Aorta (tissue), 5 donors: ENCODE data around the gene LAMC3. TPM values are rescaled to one million over a fixed set of nuclear protein-coding genes. Genes with fewer than 3 reads are reported as not detected.

Source experiments
- ATAC-seq: fragments of 200-7000 bp; cut with Tn5 transposase; one replicate; pipeline ENCODE4 v1.9.1; 2022; ENCODE audit warnings: moderate library complexity; ENCODE audit not compliant: low FRiP score
- DNase-seq, 2 donors: peaks; one replicate each; pipeline ENCODE4 v3.0.0-alpha.2; 2020
- H3K27ac ChIP-seq, 2 donors: one replicate each; pipeline ENCODE4 v1.5.1; 2013; ENCODE audit warnings: low read length in 2 of 2, mild to moderate bottlenecking in 2 of 2, moderate library complexity in 2 of 2, control low read depth in 1 of 2, inconsistent platforms in 1 of 2, low read depth in 1 of 2
- H3K27me3 ChIP-seq, 2 donors: one replicate each; pipeline ENCODE4 v1.6.1; 2013; ENCODE audit warnings: control low read depth in 1 of 2, low read length in 1 of 2, mild to moderate bottlenecking in 1 of 2, moderate library complexity in 1 of 2; ENCODE audit not compliant: insufficient read depth in 2 of 2, control insufficient read depth in 1 of 2
- H3K36me3 ChIP-seq, 2 donors: one replicate each; pipeline ENCODE4 v1.6.1; 2013; ENCODE audit warnings: control low read depth in 1 of 2, low read length in 1 of 2, mild to moderate bottlenecking in 1 of 2; ENCODE audit not compliant: insufficient read depth in 2 of 2, control insufficient read depth in 1 of 2
- H3K4me1 ChIP-seq, 2 donors: one replicate each; pipeline ENCODE4 v1.6.1; 2013; ENCODE audit warnings: low read length in 2 of 2, control low read depth in 1 of 2, mild to moderate bottlenecking in 1 of 2, moderate library complexity in 1 of 2; ENCODE audit not compliant: insufficient read depth in 2 of 2, control insufficient read depth in 1 of 2
- H3K4me3 ChIP-seq, 2 donors: one replicate each; pipeline ENCODE4 v1.5.1; 2013; ENCODE audit warnings: low read length in 2 of 2, control low read depth in 1 of 2, mild to moderate bottlenecking in 1 of 2
- H3K9me3 ChIP-seq: one replicate; pipeline ENCODE4 v1.6.1; 2013; ENCODE audit warnings: mild to moderate bottlenecking, low read length; ENCODE audit not compliant: control insufficient read depth
- WGBS, 2 donors: extraction: QIAGEN DNeasy Blood & Tissue Kit; methylation state at CpG; one replicate each; pipeline ENCODE4 v1.1.7; 2013; 5-methylcytosine and 5-hydroxymethylcytosine counted together
- intact Hi-C, 2 donors: fragments of 100-400 bp; cut with DNase I; formaldehyde crosslinking; loops; one replicate each; pipeline versions ENCODE4 v1.14.2 to v1.15.0; 2022
- polyA plus RNA-seq, 2 donors: library from polyadenylated mRNA; stranded (reverse); fragments of 200-250 nt; gene quantifications; one replicate each; pipeline ENCODE4 v1.2.3, GENCODE V29; 2013
- total RNA-seq, 2 donors: library from RNA; stranded (reverse); fragmentation: NEBNext Ultra II Directional; extraction: Animal tissue kit (Norgen Biotek cat#: 25700); gene quantifications; one replicate each; pipeline ENCODE4 v1.2.1, GENCODE V29; 2021
- donor health status: healthy with polysubstance abuse.
- donor health status: Bipolar disorder and iron deficiency.
- donor health status: DM: no; HTN: no; CAD: no.
- donor health status: DM: no; HTN: no; CAD: no.
- donor health status: DM: yes; HTN: yes; CAD: no.

The LAMC3 gene
- total and polyA plus RNA-seq, 4 donors = 0.32 to 1.3 (median 0.74) TPM

DNA sequence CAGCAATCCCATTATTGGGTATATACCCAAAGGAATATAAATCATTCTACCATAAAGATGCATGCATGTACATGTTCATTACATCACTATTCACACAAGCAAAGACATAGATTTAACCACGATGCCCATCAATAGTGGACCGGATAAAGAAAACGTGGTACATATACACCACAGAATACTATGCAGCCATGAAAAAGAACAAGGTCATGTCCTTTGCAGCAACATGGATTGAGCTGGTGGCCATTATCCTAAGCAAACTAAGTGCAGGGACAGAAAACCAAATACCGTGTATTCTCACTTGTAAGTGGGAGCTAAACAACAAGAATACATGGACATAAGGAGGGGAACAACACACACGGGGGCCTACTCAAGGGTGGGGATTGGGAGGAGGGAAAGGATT, 33.8 kb upstream of the LAMC3 start:
- Histone ChIP-seq H3K4me3 (no peak overlapping the region), H3K9me3 (no peaks in the 10 kb centered on the region), H3K27ac (no peak overlapping the region), H3K27me3 (no peaks in the 10 kb centered on the region), H3K36me3 (no peaks in the 10 kb centered on the region), H3K4me1 (no peaks in the 10 kb centered on the region)
- intact Hi-C loops = no loop called here
- DNase-seq = no peak
- WGBS, 2 donors = 91 to 92% methylated on average over 5 of the region's 5 CpGs
- ATAC-seq = no peak

DNA sequence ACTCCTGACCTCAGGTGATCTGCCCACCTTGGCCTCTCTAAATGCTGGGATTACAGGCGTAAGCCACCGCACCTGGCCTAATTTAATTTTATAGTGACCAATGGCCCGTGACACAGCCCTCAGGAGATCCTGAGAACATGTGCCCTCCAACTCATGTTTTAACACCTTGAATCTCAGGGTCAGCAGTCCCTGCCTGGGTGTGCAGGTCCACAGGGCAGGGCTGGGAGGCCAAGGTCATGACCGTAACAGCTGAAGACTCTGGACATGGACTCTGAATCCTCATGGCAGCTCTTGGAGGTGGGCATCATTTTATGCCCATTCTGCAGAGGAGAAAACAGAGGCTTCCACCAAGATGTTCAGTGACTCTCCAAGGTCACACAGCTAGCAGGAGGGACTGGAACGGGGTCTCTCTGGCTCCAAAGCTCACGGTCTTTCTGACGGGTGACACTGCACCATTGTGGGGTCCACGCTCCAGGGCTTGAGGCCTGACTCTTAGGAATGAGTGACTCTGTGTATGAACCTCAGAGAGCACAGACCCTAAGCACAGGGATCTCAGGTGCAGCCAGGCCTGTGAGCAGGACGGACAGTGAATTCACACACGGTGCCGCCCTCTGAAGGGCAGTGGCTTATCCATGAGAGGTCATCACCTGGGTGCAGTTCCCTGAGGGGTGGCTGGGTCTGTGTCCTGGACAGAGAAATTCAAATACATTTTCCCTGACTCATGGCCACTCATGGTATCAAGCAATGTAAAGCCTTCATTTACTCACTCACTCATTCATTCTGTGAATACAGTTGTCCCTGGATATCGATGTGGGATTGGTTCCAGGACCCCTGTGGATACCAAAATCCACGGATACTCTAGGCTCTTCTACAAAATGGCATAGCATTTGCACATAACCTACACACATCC, 32.8 kb upstream of the LAMC3 start:
- DNase-seq (no peak), ATAC-seq (no peak)
- Histone ChIP-seq H3K4me1 (no peaks in the 10 kb centered on the region), H3K27me3 (no peaks in the 10 kb centered on the region), H3K27ac (no peak overlapping the region), H3K4me3 (no peak overlapping the region), H3K36me3 (no peaks in the 10 kb centered on the region), H3K9me3 (no peaks in the 10 kb centered on the region)
- intact Hi-C loops = no loop called here
- WGBS, 2 donors = 86 to 88% methylated on average over 13 of the region's 13 CpGs

DNA sequence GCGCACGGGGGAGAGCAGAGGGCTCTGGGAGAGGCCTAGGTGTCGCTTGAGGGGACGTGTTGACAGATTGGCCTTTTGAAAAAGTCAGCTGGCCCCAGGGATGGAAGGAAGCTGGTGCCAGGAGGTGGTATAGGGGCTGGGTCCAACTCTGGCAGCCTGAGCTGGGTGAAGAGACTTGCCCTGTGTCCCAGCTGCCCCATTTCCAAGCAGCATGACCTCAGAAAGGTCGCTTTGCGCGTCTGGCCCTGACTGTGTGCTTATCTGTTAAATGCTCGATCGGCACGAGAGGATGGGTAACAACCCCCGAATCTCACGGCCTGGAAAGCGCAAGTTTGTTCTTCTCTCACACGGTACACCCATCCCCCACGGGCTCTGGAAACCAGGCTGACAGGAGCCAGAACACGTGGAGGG, 31.2 kb upstream of the LAMC3 start:
- Histone ChIP-seq H3K27ac (no peak overlapping the region), H3K4me3 (no peak overlapping the region), H3K36me3 (no peaks in the 10 kb centered on the region), H3K4me1 (no peaks in the 10 kb centered on the region), H3K9me3 (no peaks in the 10 kb centered on the region), H3K27me3 (no peaks in the 10 kb centered on the region)
- intact Hi-C loops = no loop called here
- no peak for DNase-seq
- 55 to 64% methylated on average over 16 of the region's 16 CpGs for WGBS, 2 donors
- ATAC-seq = no peak

DNA sequence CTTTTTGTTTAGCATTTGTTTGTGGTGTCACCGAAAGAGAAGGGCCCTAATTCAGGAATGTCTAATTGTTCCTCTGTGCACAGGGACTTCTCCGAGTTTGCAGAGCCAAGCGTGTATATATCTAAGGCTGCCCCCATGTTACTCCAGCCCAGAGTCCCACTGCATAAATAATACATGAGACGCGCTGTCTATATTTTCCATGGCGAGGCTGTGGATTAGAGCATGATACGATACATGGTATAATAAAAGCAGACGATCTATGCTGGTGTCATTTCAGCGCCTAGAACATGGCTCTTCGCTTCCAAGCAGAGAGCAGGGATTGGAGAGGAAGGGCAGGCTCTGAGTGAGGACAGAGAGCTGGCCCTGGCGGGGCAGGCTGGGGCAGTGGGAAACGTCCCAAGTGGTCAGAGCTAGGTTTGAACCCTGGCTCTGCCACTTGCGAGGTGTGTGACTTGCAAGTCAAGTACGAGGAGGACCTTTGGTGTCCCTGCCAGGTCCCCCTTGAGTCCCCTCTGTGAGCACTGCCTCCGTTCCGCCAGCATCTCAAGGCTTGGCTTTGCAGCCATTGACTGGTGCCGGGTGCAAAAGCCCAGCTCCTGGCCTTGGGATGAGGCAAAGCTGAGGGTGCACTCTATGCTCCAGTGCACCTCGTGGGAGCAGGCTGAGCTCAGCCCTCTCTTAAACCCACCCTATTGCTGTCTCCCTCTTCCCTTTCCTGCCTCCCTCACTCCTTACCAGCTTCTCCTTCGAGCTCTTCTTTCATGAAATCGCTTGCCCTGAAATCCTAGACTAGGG, 29.2 kb upstream of the LAMC3 start:
- Histone ChIP-seq H3K36me3 (no peaks in the 10 kb centered on the region), H3K27ac (no peak overlapping the region), H3K4me1 (no peaks in the 10 kb centered on the region), H3K27me3 (no peaks in the 10 kb centered on the region), H3K9me3 (no peaks in the 10 kb centered on the region), H3K4me3 (no peak overlapping the region)
- 79 to 82% methylated on average over 20 of the region's 20 CpGs for WGBS, 2 donors
- DNase-seq (no peak), ATAC-seq (no peak)
- intact Hi-C loops = no loop called here

DNA sequence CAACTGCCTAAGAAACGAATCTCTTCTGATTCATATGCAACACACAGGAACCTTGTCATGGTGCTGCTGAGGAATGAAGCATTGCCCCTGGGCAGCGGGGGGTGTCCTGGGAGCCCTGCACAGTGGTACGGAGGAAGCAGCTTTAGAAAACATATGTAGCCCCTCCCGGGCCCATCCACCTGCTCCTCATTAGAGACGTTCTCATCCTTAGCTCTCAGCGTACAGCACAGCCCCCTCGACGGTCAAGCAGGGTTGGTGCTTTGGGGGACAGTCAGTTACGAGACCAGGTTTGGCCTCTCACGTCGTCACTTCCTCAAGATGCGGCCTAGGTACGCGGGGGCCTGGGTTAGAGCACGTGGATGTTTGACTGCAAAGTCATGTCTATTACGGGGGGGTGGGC, 28.4 kb upstream of the LAMC3 start:
- Histone ChIP-seq H3K27ac (no peak overlapping the region), H3K9me3 (no peaks in the 10 kb centered on the region), H3K27me3 (no peaks in the 10 kb centered on the region), H3K4me1 (no peaks in the 10 kb centered on the region), H3K4me3 (no peak overlapping the region), H3K36me3 (no peaks in the 10 kb centered on the region)
- intact Hi-C loops = no loop called here
- no peak for ATAC-seq
- 74 to 83% methylated on average over 16 of the region's 16 CpGs for WGBS, 2 donors
- DNase-seq = no peak

DNA sequence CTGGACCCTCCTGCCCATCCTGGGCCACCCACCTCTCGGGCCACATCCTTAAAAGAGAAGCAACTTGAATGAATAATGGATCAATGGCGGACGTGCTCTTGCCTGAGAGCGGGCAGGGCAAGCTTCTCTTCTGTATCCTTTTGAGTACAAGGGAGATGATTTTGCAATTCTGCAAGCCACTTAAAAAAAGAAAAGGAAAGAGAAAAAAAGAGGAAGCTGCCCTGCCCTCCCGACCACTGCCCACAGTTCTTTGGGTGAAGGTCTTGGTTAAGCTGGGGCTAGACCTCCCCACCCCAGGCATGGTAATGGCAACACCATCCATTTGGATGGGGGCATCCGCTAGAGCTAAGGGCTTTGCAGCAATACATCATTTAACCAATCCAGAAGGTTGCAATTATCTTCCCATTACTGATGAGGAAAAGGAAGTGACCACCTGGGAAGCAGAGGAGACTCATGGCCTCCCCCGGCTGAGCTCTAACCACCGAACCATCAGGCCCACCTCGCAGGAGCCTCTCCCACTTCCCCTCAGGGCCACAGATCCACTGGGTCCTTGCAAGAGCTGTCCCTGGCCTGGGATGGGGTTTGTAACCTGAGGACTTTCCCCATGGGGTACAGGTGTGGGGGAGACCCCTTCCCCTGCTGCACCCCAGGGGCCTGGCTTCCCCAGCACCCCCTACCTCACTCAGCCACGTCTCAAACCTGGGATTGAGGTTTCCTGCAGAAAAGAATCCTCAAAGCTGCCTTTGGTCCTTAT, 27.8 kb upstream of the LAMC3 start:
- WGBS, 2 donors = 80 to 84% methylated on average over 10 of the region's 10 CpGs

DNA sequence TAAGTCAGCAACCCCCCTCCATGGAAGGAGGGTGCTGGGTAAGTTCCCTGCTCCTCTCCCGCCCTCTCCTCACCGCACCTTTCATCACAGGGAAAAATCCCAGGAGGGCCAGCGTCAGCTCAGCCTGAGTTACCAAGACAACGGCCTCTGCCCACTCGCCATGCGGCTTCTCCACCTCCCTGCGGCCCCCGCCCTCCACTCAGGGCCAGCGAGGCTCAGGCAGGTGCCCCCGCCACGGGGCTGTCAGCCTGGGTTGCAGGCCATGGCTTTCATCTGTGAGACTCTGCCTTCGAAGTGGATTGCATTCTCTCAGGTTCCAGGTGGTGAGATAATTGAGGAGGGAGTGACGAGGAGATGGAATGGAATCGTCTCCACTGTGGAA, 27.2 kb upstream of the LAMC3 start:
- H3K27me3 ChIP-seq = no peaks in the 10 kb centered on the region
- WGBS, 2 donors = 58 to 63% methylated on average over 14 of the region's 14 CpGs
- no peak for ATAC-seq
- H3K4me3 ChIP-seq = no peak overlapping the region
- H3K36me3 ChIP-seq = no peaks in the 10 kb centered on the region
- intact Hi-C loops = no loop called here
- no peak for DNase-seq
- no peak overlapping the region for H3K27ac ChIP-seq
- no peaks in the 10 kb centered on the region for H3K9me3 ChIP-seq
- H3K4me1 ChIP-seq = no peaks in the 10 kb centered on the region

More for the DNA sequence above, 27.8 kb upstream of the LAMC3 start:
- Histone ChIP-seq H3K4me1 (no peaks in the 10 kb centered on the region), H3K27me3 (no peaks in the 10 kb centered on the region), H3K4me3 (no peak overlapping the region), H3K27ac (no peak overlapping the region), H3K36me3 (no peaks in the 10 kb centered on the region), H3K9me3 (no peaks in the 10 kb centered on the region)
- no peak for DNase-seq
- no peak for ATAC-seq
- intact Hi-C loops = no loop called here

DNA sequence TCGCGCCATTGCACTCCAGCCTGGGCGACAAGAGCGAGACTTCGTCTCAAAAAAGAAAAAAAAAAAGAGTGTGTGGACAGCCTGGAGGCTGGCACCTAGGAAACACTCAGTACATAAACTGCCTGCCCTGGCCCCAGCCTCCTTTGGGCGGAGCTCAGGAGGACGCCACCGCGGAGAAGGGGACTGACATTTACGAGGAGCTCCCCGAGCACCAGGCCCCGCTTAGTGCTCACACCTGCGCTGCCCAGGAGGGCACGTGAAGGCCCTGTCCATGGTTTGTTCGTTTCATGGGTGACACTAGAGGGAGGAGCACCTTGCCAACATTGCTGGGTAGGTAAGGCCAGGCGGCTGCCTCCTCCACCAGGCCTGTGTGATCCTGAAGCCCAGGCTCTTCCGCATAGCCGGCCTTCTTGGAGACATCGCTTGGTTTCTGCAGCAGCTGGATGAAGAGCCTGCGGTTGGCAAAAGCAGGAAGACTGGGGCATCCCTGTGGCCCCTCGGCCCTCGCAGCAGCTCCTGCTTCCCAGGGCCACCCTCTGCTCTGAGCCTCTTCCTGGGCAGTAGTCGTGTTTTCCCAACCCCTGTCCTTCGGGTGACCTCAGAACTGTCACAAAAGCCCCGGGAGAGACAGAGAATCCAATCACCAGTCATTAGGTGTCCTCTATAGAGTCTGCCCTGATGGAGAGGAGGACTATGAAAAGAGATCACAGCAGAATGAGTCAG, 26.2 kb upstream of the LAMC3 start:
- H3K27me3 ChIP-seq = no peaks in the 10 kb centered on the region
- no peak overlapping the region for H3K4me3 ChIP-seq
- no peaks in the 10 kb centered on the region for H3K9me3 ChIP-seq
- WGBS, 2 donors = 80 to 82% methylated on average over 25 of the region's 25 CpGs
- H3K36me3 ChIP-seq = no peaks in the 10 kb centered on the region
- intact Hi-C loops = no loop called here
- no peak for DNase-seq
- H3K4me1 ChIP-seq = no peaks in the 10 kb centered on the region
- no peak overlapping the region for H3K27ac ChIP-seq
- ATAC-seq = no peak
